ENCODE results near the gene RNF145. TPM values are rescaled to one million over a fixed set of nuclear protein-coding genes. Genes with fewer than 3 reads are reported as not detected.

Gene RNF145
- total RNA-seq, 1 experiment from 2014 or later = 193 TPM

DNA sequence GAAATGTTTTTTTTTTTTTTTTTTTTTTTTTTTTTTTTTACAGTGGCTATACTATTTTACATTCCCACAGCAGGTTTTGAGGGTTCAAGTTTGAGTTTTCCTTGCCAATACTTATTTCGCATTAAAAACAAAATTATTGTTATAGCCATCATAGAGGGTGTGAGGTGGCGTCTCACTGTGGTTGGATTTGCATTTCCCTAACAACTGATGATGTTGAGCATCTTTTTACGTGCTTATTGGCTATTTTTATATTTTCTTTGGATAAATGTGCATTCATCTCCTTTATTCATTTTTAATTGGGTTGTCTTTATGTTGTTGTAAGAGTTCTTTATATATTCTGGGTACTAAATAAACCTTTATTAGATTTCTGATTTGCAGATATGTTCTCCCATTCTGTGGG, 34.8 kb upstream of the RNF145 start:
- intact Hi-C loops (cut with micrococcal nuclease; ENCODE audit: unreplicated experiment) = no loop called here
- Mint-ChIP-seq H3K9me3 (ENCODE audit: low read depth, unreplicated experiment) (no peaks in the 10 kb centered on the region), H3K27me3 (ENCODE audit: unreplicated experiment) (no peaks in the 10 kb centered on the region), H3K36me3 (ENCODE audit: insufficient read depth, unreplicated experiment) (no peaks in the 10 kb centered on the region), H3K4me3 (ENCODE audit: low read depth, unreplicated experiment) (no peak overlapping the region), H3K27ac (ENCODE audit: unreplicated experiment) (no peak overlapping the region), H3K4me1 (ENCODE audit: low read depth, unreplicated experiment) (peaks cover 12% of the 10 kb centered on the region)
- DNase-seq = no peak
- no TSS peak for BruUV-seq (replicated peaks)
- TF ChIP-seq CTCF (IDR thresholded peaks at IDR 0.05; ENCODE audit: unreplicated experiment) = no peak
- CTCF ChIA-PET = interaction anchor here (0.7 kb wide), 1 partner anchor 838 kb away, joined by 10 read pairs; no protein-coding TSS in a partner anchor

- peaks cover 12% of the 10 kb centered on the region for H3K4me1 Mint-ChIP-seq (ENCODE audit: low read depth, unreplicated experiment)
- no peak overlapping the region for H3K27ac Mint-ChIP-seq (ENCODE audit: unreplicated experiment)
- no peak overlapping the region for H3K4me3 Mint-ChIP-seq (ENCODE audit: low read depth, unreplicated experiment)
- no peaks in the 10 kb centered on the region for H3K36me3 Mint-ChIP-seq (ENCODE audit: insufficient read depth, unreplicated experiment)
- no TSS peak for BruUV-seq (replicated peaks)
- DNase-seq = no peak
- H3K9me3 Mint-ChIP-seq (ENCODE audit: low read depth, unreplicated experiment) = no peaks in the 10 kb centered on the region
- CTCF ChIA-PET = interaction anchor here (0.7 kb wide), 1 partner anchor 837 kb away, joined by 10 read pairs; no protein-coding TSS in a partner anchor
- TF ChIP-seq CTCF (IDR thresholded peaks at IDR 0.05; ENCODE audit: unreplicated experiment) = no peak
- H3K27me3 Mint-ChIP-seq (ENCODE audit: unreplicated experiment) = no peaks in the 10 kb centered on the region
- intact Hi-C loops (cut with micrococcal nuclease; ENCODE audit: unreplicated experiment) = no loop called here
These were observed 34.0 kb upstream of the RNF145 start for GRCh38 chr5:159243385-159243784.

GRCh38 chr5:159242656-159243055, 33.3 kb upstream of the RNF145 start:
- Mint-ChIP-seq H3K36me3 (ENCODE audit: insufficient read depth, unreplicated experiment) (no peaks in the 10 kb centered on the region), H3K27ac (ENCODE audit: unreplicated experiment) (no peak overlapping the region), H3K4me1 (ENCODE audit: low read depth, unreplicated experiment) (peaks cover 12% of the 10 kb centered on the region), H3K9me3 (ENCODE audit: low read depth, unreplicated experiment) (no peaks in the 10 kb centered on the region), H3K4me3 (ENCODE audit: low read depth, unreplicated experiment) (no peak overlapping the region), H3K27me3 (ENCODE audit: unreplicated experiment) (no peaks in the 10 kb centered on the region)
- BruUV-seq (replicated peaks) = no TSS peak
- TF ChIP-seq CTCF (IDR thresholded peaks at IDR 0.05; ENCODE audit: unreplicated experiment) = no peak
- intact Hi-C loops (cut with micrococcal nuclease; ENCODE audit: unreplicated experiment) = no loop called here
- CTCF ChIA-PET = no interaction called here
- no peak for DNase-seq

DNA sequence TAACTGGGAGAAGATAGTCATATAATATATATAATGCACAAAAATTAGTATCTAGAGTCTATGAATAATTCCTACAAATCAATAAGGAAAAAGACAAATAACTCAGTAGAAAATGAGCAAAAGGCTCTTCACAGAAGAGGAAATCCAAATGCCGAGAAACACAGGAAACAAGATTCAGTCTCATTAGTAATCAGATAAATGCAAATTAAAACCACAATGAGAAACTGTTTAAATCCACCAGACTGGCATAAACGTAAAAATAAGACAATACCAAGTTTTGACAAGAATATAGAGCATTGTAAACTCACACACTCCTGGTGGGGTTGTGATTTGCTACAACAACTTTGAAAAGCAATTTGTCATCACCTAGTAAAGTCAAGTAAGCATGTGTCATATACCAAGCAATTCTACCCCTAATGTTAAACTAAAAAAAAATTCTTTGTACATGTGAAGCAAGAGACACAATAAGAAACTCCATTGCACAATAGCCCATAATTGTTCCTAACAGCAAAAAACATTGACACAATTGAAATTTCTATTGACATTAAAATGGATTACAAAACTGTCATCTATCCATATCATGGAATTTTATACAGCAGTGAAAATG, 32.7 kb upstream of the RNF145 start:
- intact Hi-C loops (cut with micrococcal nuclease; ENCODE audit: unreplicated experiment) = no loop called here
- peaks cover 12% of the 10 kb centered on the region for H3K4me1 Mint-ChIP-seq (ENCODE audit: low read depth, unreplicated experiment)
- CTCF ChIA-PET = no interaction called here
- no peak for DNase-seq
- H3K9me3 Mint-ChIP-seq (ENCODE audit: low read depth, unreplicated experiment) = no peaks in the 10 kb centered on the region
- TF ChIP-seq CTCF (IDR thresholded peaks at IDR 0.05; ENCODE audit: unreplicated experiment) = no peak
- H3K4me3 Mint-ChIP-seq (ENCODE audit: low read depth, unreplicated experiment) = no peak overlapping the region
- no peaks in the 10 kb centered on the region for H3K36me3 Mint-ChIP-seq (ENCODE audit: insufficient read depth, unreplicated experiment)
- H3K27ac Mint-ChIP-seq (ENCODE audit: unreplicated experiment) = no peak overlapping the region
- BruUV-seq (replicated peaks) = no TSS peak
- no peaks in the 10 kb centered on the region for H3K27me3 Mint-ChIP-seq (ENCODE audit: unreplicated experiment)

All from Calu3 (cell line).